ENCODE data around the gene NRARP.

The NRARP gene

GRCh38 chr9:137302118-137302448, at the start of gene NRARP:
Gene NRARP (minus strand): TSS chr9:137302271. CDS start chr9:137301928, 343 bp downstream.
- no peak within 1 kb of the TSS for H3K27ac ChIP-seq (ENCODE audit: low read depth, low read length)
- no peak for TF ChIP-seq CTCF (IDR thresholded peaks at IDR 0.05; ENCODE audit: low read depth, low read length, poor library complexity, severe bottlenecking)
- TF ChIP-seq EZH2phosphoT487 (IDR thresholded peaks at IDR 0.05; ENCODE audit: borderline replicate concordance, low read length), result no peak

DNA sequence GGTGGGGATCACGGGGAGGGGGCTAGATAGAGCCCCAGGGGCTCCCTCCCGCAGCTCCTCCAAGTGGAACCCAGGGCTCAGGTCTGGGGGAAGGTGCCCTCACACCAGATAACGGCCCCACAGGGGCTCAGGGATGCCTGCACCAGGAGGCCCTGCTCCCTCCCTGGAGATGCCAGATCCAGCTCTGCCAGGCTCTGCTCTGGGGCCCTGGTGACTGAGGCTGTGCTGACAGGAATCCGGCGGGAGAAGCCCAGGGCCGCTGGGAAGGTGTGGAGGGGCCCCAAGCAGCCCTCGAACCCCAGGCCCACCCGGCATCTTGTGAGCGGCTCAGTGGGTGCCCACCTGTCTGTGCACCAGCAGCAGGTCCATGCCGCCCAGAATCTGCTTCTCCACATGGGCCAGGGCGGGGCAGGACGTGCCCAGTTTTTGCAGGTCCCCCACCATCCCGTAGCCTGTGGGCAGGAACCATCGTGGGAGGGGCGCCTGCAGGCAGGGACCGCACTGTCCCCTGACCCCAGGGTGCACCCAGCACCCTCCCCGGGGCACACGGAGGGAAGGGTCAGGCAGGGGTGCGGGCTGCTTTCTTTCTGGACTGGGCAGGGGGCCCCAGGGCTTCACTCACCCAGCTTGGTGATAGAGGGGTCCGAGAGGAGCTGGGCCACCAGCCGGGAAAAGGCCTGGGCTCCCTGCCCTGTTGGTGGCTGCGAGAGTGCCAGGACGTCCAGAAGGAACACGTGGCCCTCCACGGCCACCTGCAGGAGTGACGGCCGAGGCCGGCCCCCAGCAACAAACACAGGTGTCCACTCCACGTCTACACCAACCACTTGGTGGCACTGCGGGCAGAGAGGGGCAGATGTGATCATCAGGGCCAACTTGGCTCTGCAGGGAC, 48.9 kb upstream of the NRARP start:
- Histone ChIP-seq H3K27me3 (ENCODE audit: control insufficient read depth, low read length) (no peaks in the 10 kb centered on the region), H3K4me3 (ENCODE audit: low read length) (no peak overlapping the region), H3F3A (ENCODE audit: control insufficient read depth, insufficient read depth) (peaks cover 8% of the 10 kb centered on the region), H3K27ac (ENCODE audit: low read depth, low read length) (no peak overlapping the region), H3K4me1 (ENCODE audit: control insufficient read depth, low read length) (no peaks in the 10 kb centered on the region), H4K20me1 (ENCODE audit: control insufficient read depth, insufficient read depth, low read depth, low read length) (no peaks in the 10 kb centered on the region), H3K9me2 (replicated peaks; ENCODE audit: control insufficient read depth, low read length) (no peaks in the 10 kb centered on the region), H3K9me3 (ENCODE audit: control insufficient read depth, insufficient read depth, low read length) (peaks cover 59% of the 10 kb centered on the region), H3K36me3 (ENCODE audit: control insufficient read depth, low read length) (no peaks in the 10 kb centered on the region), H3K4me2 (ENCODE audit: low read length) (no peak overlapping the region), H3K79me2 (ENCODE audit: control insufficient read depth, low read length) (no peaks in the 10 kb centered on the region)
- TF ChIP-seq CTCF (IDR thresholded peaks at IDR 0.05; ENCODE audit: low read depth, low read length, poor library complexity, severe bottlenecking) (no peak), EZH2phosphoT487 (IDR thresholded peaks at IDR 0.05; ENCODE audit: borderline replicate concordance, low read length) (no peak)

More at GRCh38 chr9:137302118-137302448, at the start of gene NRARP:
- H3K79me2 ChIP-seq (ENCODE audit: control insufficient read depth, low read length), result peaks cover 17% of the 10 kb centered on the region
- H3K27me3 ChIP-seq (ENCODE audit: control insufficient read depth, low read length), result peaks cover 24% of the 10 kb centered on the region
- peak within 1 kb of the TSS; percentile 94 for H3K4me3 ChIP-seq (ENCODE audit: low read length)
- H3K4me1 ChIP-seq (ENCODE audit: control insufficient read depth, low read length), result peaks cover 66% of the 10 kb centered on the region
- H3K4me2 ChIP-seq (ENCODE audit: low read length), result peak within 1 kb of the TSS; percentile 98
- H3K9me3 ChIP-seq (ENCODE audit: control insufficient read depth, insufficient read depth, low read length), result no peaks in the 10 kb centered on the region
- H3K36me3 ChIP-seq (ENCODE audit: control insufficient read depth, low read length), result peaks cover 3% of the 10 kb centered on the region; the same call in 1 of the 2 replicates
- H3K9me2 ChIP-seq (replicated peaks; ENCODE audit: control insufficient read depth, low read length), result no peaks in the 10 kb centered on the region
- H4K20me1 ChIP-seq (ENCODE audit: control insufficient read depth, insufficient read depth, low read depth, low read length), result peaks cover 13% of the 10 kb centered on the region; the same call in 1 of the 2 replicates
- H3F3A ChIP-seq (ENCODE audit: control insufficient read depth, insufficient read depth), result peaks cover 12% of the 10 kb centered on the region

- no peaks in the 10 kb centered on the region for H3K79me2 ChIP-seq (ENCODE audit: control insufficient read depth, low read length)
- H3K9me2 ChIP-seq (replicated peaks; ENCODE audit: control insufficient read depth, low read length), result no peaks in the 10 kb centered on the region
- no peak overlapping the region for H3K4me2 ChIP-seq (ENCODE audit: low read length)
- H3K9me3 ChIP-seq (ENCODE audit: control insufficient read depth, insufficient read depth, low read length), result peaks cover 46% of the 10 kb centered on the region
- no peak overlapping the region for H3K4me3 ChIP-seq (ENCODE audit: low read length)
- no peaks in the 10 kb centered on the region for H3K27me3 ChIP-seq (ENCODE audit: control insufficient read depth, low read length)
- TF ChIP-seq CTCF (IDR thresholded peaks at IDR 0.05; ENCODE audit: low read depth, low read length, poor library complexity, severe bottlenecking), result no peak
- TF ChIP-seq EZH2phosphoT487 (IDR thresholded peaks at IDR 0.05; ENCODE audit: borderline replicate concordance, low read length), result no peak
- no peaks in the 10 kb centered on the region for H3F3A ChIP-seq (ENCODE audit: control insufficient read depth, insufficient read depth)
- H4K20me1 ChIP-seq (ENCODE audit: control insufficient read depth, insufficient read depth, low read depth, low read length), result no peaks in the 10 kb centered on the region
- no peak overlapping the region for H3K27ac ChIP-seq (ENCODE audit: low read depth, low read length)
- H3K4me1 ChIP-seq (ENCODE audit: control insufficient read depth, low read length), result no peaks in the 10 kb centered on the region
- no peaks in the 10 kb centered on the region for H3K36me3 ChIP-seq (ENCODE audit: control insufficient read depth, low read length)
Measured at GRCh38 chr9:137349471-137350033, 47.5 kb upstream of the NRARP start.
